ENCODE measurements around the gene ZNF446. TPM values are rescaled to one million over a fixed set of nuclear protein-coding genes. Genes with fewer than 3 reads are reported as not detected.

The ZNF446 gene
- total and polyA plus RNA-seq, 9 of the 15 experiments (the other 6 are each of a cell fraction or from before 2014, with no cell fraction given), result 0.07 to 4.8 (median 1.2) TPM

DNA sequence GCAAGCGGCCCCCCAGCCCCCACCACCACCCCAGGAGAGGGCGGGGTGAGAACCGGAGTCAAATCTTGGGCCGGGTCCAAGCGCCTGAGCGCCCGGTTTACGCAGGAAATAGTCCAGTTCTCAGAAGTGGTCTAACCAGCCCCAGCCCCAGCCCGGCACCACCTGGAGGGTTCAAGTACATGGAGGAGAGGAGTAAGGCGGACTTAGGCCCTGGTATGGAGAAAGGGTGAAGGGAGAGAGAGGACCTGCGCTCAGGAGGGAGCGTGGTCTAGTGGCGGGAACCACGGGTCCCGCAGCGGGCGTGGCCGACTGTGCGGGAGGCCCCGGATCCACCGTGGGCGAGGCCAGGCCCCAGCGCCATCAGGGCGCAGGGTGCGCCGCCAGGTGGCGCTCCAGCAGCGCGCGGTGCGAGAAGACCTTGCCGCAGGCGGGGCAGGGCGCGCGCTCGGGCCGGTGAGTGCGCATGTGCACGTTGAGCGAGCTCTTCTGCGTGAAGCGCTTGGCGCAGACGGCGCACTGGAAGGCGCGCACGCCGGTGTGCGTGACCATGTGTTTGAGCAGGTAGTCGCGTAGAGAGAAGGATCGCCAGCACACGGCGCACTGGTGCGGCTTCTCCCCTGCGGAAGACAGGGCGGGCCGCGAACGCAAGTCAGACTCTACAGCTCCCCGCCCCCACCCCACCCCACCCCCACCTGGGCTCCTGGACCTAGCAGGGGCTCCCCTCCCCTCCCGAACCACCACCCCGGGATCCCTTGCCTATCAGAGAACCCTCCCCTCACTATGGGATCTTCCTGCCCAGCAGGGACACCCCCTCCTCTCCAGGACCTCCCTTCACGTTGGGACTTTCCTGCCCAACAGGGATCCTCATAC lies 37.8 kb downstream of the ZNF446 start (continued):
- TF ChIP-seq ZBTB40 (IDR thresholded peaks at IDR 0.05) (no peak), ZBTB40 (CRISPR knock-in tag; IDR thresholded peaks at IDR 0.05) (no peak), HNRNPH1 (optimal IDR thresholded peaks at IDR 0.05; ENCODE audit: low read depth, low read length) (no peak), KLF6 (CRISPR knock-in tag; IDR thresholded peaks at IDR 0.05; ENCODE audit: borderline replicate concordance) (no peak), RBFOX2 (IDR thresholded peaks at IDR 0.05; ENCODE audit: low read depth, low read length) (peak; percentile 88), RAD51 (IDR thresholded peaks at IDR 0.05; ENCODE audit: borderline replicate concordance, low read depth) (no peak), ILK (tag; IDR thresholded peaks at IDR 0.05; ENCODE audit: borderline replicate concordance, low read depth) (no peak), EGR1 (conservative IDR thresholded peaks at IDR 0.05) (peak; percentile 60), GATA2 (CRISPR knock-in tag; IDR thresholded peaks at IDR 0.05) (no peak), NONO (IDR thresholded peaks at IDR 0.05; ENCODE audit: low read depth in 2 of 2, low read length in 1 of 2) (peak in 1 of 2 experiments; percentile 86; a peak in 2 of 4 replicates), ZNF212 (CRISPR knock-in tag; IDR thresholded peaks at IDR 0.05) (no peak), YBX1 (IDR thresholded peaks at IDR 0.05) (no peak), ZNF3 (CRISPR knock-in tag; IDR thresholded peaks at IDR 0.05) (no peak), ARID1B (IDR thresholded peaks at IDR 0.05) (0 out of 2 replicates have a peak, but pooled peaks have one; percentile 24), TCF3 (CRISPR knock-in tag; IDR thresholded peaks at IDR 0.05) (peak; percentile 48)
- TF ChIP-seq, protein P1, sequence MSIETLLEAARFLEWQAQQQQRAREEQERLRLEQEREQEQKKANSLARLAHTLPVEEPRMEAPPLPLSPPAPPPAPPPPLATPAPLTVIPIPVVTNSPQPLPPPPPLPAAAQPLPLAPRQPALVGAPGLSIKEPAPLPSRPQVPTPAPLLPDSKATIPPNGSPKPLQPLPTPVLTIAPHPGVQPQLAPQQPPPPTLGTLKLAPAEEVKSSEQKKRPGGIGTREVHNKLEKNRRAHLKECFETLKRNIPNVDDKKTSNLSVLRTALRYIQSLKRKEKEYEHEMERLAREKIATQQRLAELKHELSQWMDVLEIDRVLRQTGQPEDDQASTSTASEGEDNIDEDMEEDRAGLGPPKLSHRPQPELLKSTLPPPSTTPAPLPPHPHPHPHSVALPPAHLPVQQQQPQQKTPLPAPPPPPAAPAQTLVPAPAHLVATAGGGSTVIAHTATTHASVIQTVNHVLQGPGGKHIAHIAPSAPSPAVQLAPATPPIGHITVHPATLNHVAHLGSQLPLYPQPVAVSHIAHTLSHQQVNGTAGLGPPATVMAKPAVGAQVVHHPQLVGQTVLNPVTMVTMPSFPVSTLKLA (conservative IDR thresholded peaks at IDR 0.05), result peak; percentile 71 to 81
